Hematopoietic multipotent progenitor cell treated with erythropoietin and hydrocortisone succinate and interleukin-3 and kit ligand, for 15 days (in vitro differentiated cells): ENCODE measurements around the gene SLITRK2.

Experiments used
- DNase-seq: peaks from one replicate; pipeline ENCODE4 v3.0.0-alpha.2; 2015; ENCODE audit warnings: low spot score

SLITRK2 gene

DNA sequence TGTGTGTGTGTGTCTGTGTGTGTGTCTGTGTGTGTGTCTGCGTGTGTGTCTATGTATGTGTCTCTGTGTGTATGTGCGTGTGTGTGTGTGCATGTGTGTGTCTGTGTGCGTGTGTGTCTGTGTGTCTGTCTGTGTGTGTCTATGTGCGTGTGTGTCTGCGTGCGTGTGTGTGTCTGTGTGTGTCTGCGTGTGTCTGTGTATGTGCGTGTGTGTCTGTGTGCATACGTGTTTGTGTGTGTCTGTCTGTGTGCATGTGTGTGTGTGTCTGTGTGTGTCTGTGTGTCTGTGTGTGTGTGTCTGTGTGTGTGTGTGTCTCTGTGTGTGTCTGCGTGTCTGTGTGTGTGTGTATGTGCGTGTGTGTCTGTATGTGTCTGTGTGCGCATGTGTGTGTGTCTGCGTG, 35.6 kb downstream of the SLITRK2 start:
- no peak for DNase-seq

DNA sequence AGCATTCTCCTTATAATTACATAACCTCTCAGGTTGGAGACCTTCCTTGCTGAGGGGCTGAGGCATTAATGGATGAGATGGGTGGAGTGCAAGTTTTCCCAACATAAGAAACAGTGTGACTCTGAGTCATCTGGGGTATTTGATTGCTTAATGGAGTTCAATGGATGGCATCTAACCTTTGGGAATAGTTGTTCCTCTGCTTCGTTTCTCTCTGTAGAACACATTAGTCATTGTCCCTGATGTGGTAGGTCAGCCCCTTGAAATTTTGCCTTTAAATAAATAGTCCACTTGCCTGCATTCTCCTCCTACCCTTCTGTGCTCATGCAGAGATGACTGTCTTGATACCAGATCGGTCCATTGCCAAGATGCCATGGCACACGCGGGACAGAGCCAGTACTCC, 38.6 kb downstream of the SLITRK2 start:
- no peak for DNase-seq

DNA sequence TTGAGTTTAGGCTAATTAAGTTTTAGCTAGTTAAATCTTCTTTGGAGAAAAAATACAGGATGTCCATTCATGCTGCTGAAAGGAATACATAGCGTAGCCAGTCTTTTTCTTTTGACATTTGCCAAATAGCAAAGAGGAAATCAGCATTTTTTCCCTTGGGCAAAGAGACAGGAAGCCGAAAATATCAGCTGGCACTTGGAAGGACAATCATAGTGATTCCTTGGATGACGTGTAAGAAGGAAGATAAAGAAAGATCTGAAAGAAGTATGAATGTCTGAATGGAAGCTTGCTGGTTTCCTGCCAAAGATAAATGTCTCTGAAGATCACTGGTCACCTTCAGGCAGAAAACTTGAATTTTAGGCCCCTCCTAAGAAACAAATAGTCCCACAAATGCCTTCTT, 44.2 kb downstream of the SLITRK2 start:
- DNase-seq: no peak

DNA sequence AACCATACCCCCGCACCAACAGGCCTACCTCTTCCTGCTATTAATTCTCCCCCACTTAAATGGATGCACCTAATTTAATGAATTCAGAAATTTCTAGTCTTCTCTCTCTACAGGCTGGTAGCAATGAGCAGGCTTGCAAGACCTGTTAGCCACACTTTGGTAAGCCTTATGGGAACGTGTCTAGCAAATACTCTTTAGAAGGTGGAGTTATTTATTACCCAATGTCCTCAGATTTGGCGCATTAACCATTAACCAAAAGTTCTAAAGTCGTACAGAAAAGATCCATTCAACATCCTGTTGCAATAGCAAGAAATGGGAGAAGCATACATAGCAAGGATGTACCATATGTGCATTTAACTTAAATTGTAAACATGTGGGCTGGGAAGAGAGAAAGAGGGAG, 47.5 kb downstream of the SLITRK2 start:
- no peak for DNase-seq
